ENCODE measurements around the gene SH3GL3. TPM values are rescaled to one million over a fixed set of nuclear protein-coding genes. Genes with fewer than 3 reads are reported as not detected.

SH3GL3 gene
- total RNA-seq, 1 experiment from 2014 or later: not detected

GRCh38 chr15:83602021-83602420 lies 154.9 kb downstream of the SH3GL3 start:
- DNase-seq (ENCODE audit: low read depth, low spot score) (no peak), ATAC-seq (no peak)
- POLR2A ChIA-PET: no interaction called here
- Histone ChIP-seq H3K4me3 (ENCODE audit: low read depth in 2 of 2, low read length in 2 of 2) (no peak overlapping the region), H3K9me3 (ENCODE audit: control insufficient read depth, insufficient read depth, low read depth, low read length) (no peaks in the 10 kb centered on the region), H3K36me3 (ENCODE audit: control insufficient read depth, insufficient read depth, low read length) (no peaks in the 10 kb centered on the region), H3K4me1 (ENCODE audit: control insufficient read depth, insufficient read depth, low read length) (no peaks in the 10 kb centered on the region), H3K27me3 (ENCODE audit: control insufficient read depth, insufficient read depth, low read length) (no peaks in the 10 kb centered on the region), H3K27ac (ENCODE audit: low read length) (no peak overlapping the region)
- no TSS peak for BruUV-seq (replicated peaks)
- CTCF ChIA-PET: no interaction called here
- no peak for TF ChIP-seq REST (IDR thresholded peaks at IDR 0.05; ENCODE audit: insufficient read depth in 1 of 2, low read depth in 2 of 2, low read length in 1 of 2)
- TF ChIP-seq SIN3A (IDR thresholded peaks at IDR 0.05; ENCODE audit: borderline replicate concordance, insufficient read depth, low read depth, low read length): no peak
- no peak for TF ChIP-seq CTCF (IDR thresholded peaks at IDR 0.05)
- in situ Hi-C loops (cut with HindIII; ENCODE audit: low pct_unique_long_range_greater_than_20kb, low sequenced_read_pairs) (no loop called here), intact Hi-C loops (cut with micrococcal nuclease; ENCODE audit: unreplicated experiment) (no loop called here)

GRCh38 chr15:83604549-83604948 lies 157.4 kb downstream of the SH3GL3 start:
- Histone ChIP-seq H3K4me3 (ENCODE audit: low read depth in 2 of 2, low read length in 2 of 2) (no peak overlapping the region), H3K27ac (ENCODE audit: low read length) (no peak overlapping the region), H3K27me3 (ENCODE audit: control insufficient read depth, insufficient read depth, low read length) (no peaks in the 10 kb centered on the region), H3K9me3 (ENCODE audit: control insufficient read depth, insufficient read depth, low read depth, low read length) (no peaks in the 10 kb centered on the region), H3K4me1 (ENCODE audit: control insufficient read depth, insufficient read depth, low read length) (no peaks in the 10 kb centered on the region), H3K36me3 (ENCODE audit: control insufficient read depth, insufficient read depth, low read length) (no peaks in the 10 kb centered on the region)
- intact Hi-C loops (cut with micrococcal nuclease; ENCODE audit: unreplicated experiment) (no loop called here), in situ Hi-C loops (cut with HindIII; ENCODE audit: low pct_unique_long_range_greater_than_20kb, low sequenced_read_pairs) (no loop called here)
- no peak for ATAC-seq
- CTCF ChIA-PET: no interaction called here
- BruUV-seq (replicated peaks): no TSS peak
- POLR2A ChIA-PET: no interaction called here
- no peak for TF ChIP-seq REST (IDR thresholded peaks at IDR 0.05; ENCODE audit: insufficient read depth in 1 of 2, low read depth in 2 of 2, low read length in 1 of 2)
- TF ChIP-seq CTCF (IDR thresholded peaks at IDR 0.05): no peak
- no peak for TF ChIP-seq TCF7L2 (IDR thresholded peaks at IDR 0.05; ENCODE audit: low read depth, low read length)
- TF ChIP-seq POLR2AphosphoS5 (IDR thresholded peaks at IDR 0.05; ENCODE audit: low read depth, low read length): no peak
- no peak for TF ChIP-seq SIN3A (IDR thresholded peaks at IDR 0.05; ENCODE audit: borderline replicate concordance, insufficient read depth, low read depth, low read length)
- DNase-seq (ENCODE audit: low read depth, low spot score): no peak
